Endothelial cell of umbilical vein (primary cell): Measurements from ENCODE around the gene DLL4. TPM values are rescaled to one million over a fixed set of nuclear protein-coding genes. Genes with fewer than 3 reads are reported as not detected.

ENCODE experiments used
- BruUV-seq: library from RNA; stranded (reverse); fragments of 400-500 nt; replicated peaks from 2 replicates; lab custom pipeline; 2021; lab: Mats Ljungman, UMichigan
- CTCF ChIA-PET: fragments of 300-600, 350-600 bp; sonication (Branson Sonifier 250); formaldehyde crosslinking; loops from one replicate; lab custom pipeline; 2021; ENCODE audit warnings: antibody characterized with exemption, inconsistent platforms; lab: Charles Lee
- POLR2A ChIA-PET: fragments of 300-600, 350-600 bp; sonication (Branson Sonifier 250); formaldehyde crosslinking; loops from one replicate; lab custom pipeline; 2021; ENCODE audit warnings: antibody characterized with exemption, inconsistent platforms; lab: Charles Lee
- DNase-seq: peaks from one replicate; pipeline ENCODE4 v3.0.0-alpha.2; 2011; ENCODE audit warnings: low read depth, low spot score
- FAIRE-seq: peaks from 2 replicates; lab custom pipeline; 2011; peaks lifted over from hg19 to GRCh38; lab: Jason Lieb, UNC
- H2AFZ ChIP-seq: 2 replicates; pipeline ENCODE4 v1.6.0; 2012; ENCODE audit warnings: low read depth, low read length, control low read depth, inconsistent platforms
- H3K27ac ChIP-seq: 2 replicates; pipeline ENCODE4 v1.5.1; 2011; ENCODE audit warnings: low read depth, mild to moderate bottlenecking, control low read depth, low read length, moderate library complexity; ENCODE audit not compliant: insufficient read depth
- H3K27me3 ChIP-seq, 2 experiments: 2 replicates each; pipeline versions ENCODE4 v1.6.0 to v1.6.1; 2011; ENCODE audit warnings: low read length in 2 of 2, mixed read lengths in 1 of 2; ENCODE audit not compliant: control insufficient read depth in 2 of 2, insufficient read depth in 2 of 2
- H3K36me3 ChIP-seq, 2 experiments: 2 replicates in 1 of 2; 3 replicates in 1 of 2; pipeline ENCODE4 v1.5.1; 2011; ENCODE audit warnings: low read length in 2 of 2, mild to moderate bottlenecking in 1 of 2, moderate library complexity in 1 of 2; ENCODE audit not compliant: control insufficient read depth in 2 of 2, insufficient read depth in 2 of 2; ENCODE audit errors: extremely low read depth in 1 of 2
- H3K4me1 ChIP-seq: 3 replicates; pipeline ENCODE4 v1.5.1; 2011; ENCODE audit warnings: mild to moderate bottlenecking, low read length; ENCODE audit not compliant: control insufficient read depth, insufficient read depth; ENCODE audit errors: extremely low read depth
- H3K4me2 ChIP-seq: 2 replicates; pipeline ENCODE4 v1.6.1; 2011; ENCODE audit warnings: low read length, control low read depth, mixed read lengths; ENCODE audit not compliant: insufficient read depth
- H3K4me3 ChIP-seq, 3 experiments: fragments of 200-600 bp in 1 of 3; sonication (generic), shearing (Covaris generic) in 1 of 3; replicated peaks in 1 of 3; 2 replicates each; pipeline ENCODE4 v1.5.1; 2011 to 2016; ENCODE audit warnings: control low read depth in 3 of 3, low read length in 3 of 3, mild to moderate bottlenecking in 2 of 3, inconsistent platforms in 1 of 3, low read depth in 1 of 3, moderate library complexity in 1 of 3; ENCODE audit not compliant: insufficient read depth in 1 of 3
- H3K79me2 ChIP-seq: 2 replicates; pipeline ENCODE4 v1.6.0; 2012; ENCODE audit warnings: low read length, inconsistent platforms; ENCODE audit not compliant: control insufficient read depth, insufficient read depth
- H3K9ac ChIP-seq: replicated peaks from 2 replicates; pipeline ENCODE3; 2011; ENCODE audit warnings: low read length, control low read depth; ENCODE audit not compliant: insufficient read depth; ENCODE audit errors: extremely low read depth
- H3K9me1 ChIP-seq: replicated peaks from 3 replicates; pipeline ENCODE4 v1.6.0; 2011; ENCODE audit warnings: mild to moderate bottlenecking, low read length; ENCODE audit not compliant: control insufficient read depth, insufficient read depth; ENCODE audit errors: extremely low read depth
- H3K9me3 ChIP-seq: replicated peaks from 2 replicates; pipeline ENCODE4 v1.5.1; 2012; ENCODE audit warnings: low read length, inconsistent platforms; ENCODE audit not compliant: control insufficient read depth, insufficient read depth
- H4K20me1 ChIP-seq: replicated peaks from 2 replicates; pipeline ENCODE3; 2011; ENCODE audit warnings: mild to moderate bottlenecking, low read length; ENCODE audit not compliant: control insufficient read depth, insufficient read depth; ENCODE audit errors: extremely low read depth
- EZH2 ChIP-seq: IDR thresholded peaks from 2 replicates; pipeline ENCODE4 v1.6.1; 2012; ENCODE audit warnings: borderline replicate concordance, low read depth, mild to moderate bottlenecking, moderate library complexity, low read length, inconsistent platforms; ENCODE audit not compliant: severe bottlenecking
- FOS ChIP-seq: IDR thresholded peaks from 2 replicates; pipeline ENCODE4 v1.6.1; 2011; ENCODE audit warnings: mild to moderate bottlenecking, low read length, moderate library complexity, borderline replicate concordance; ENCODE audit not compliant: insufficient read depth
- GATA2 ChIP-seq: IDR thresholded peaks from 2 replicates; pipeline ENCODE4 v1.7.0; 2011; ENCODE audit warnings: low read depth, mild to moderate bottlenecking, moderate library complexity, mixed read lengths, low read length; ENCODE audit not compliant: insufficient read length, insufficient read depth
- JUN ChIP-seq: IDR thresholded peaks from 2 replicates; pipeline ENCODE4 v1.6.1; 2011; ENCODE audit warnings: borderline replicate concordance, low read depth; ENCODE audit not compliant: insufficient read length, insufficient read depth
- MYC ChIP-seq: IDR thresholded peaks from one replicate; pipeline ENCODE4 v1.6.1; 2011; ENCODE audit warnings: mild to moderate bottlenecking, low read depth, low read length
- POLR2A ChIP-seq: IDR thresholded peaks from 2 replicates; pipeline ENCODE4 v1.6.1; 2012; ENCODE audit warnings: low read depth, mild to moderate bottlenecking, control low read depth, low read length
- POLR2AphosphoS5 ChIP-seq: IDR thresholded peaks from 2 replicates; pipeline ENCODE4 v1.6.1; 2012; ENCODE audit warnings: low read depth, mild to moderate bottlenecking, control low read depth, low read length, moderate library complexity; ENCODE audit not compliant: insufficient read depth
- dilution Hi-C: fragments of 300-500 bp; cut with MboI; formaldehyde crosslinking; loops from one replicate; pipeline ENCODE4 v1.15.0; 2019; ENCODE audit warnings: low sequenced_read_pairs; ENCODE audit not compliant: extremely low pct_ligation_motif_present
- intact Hi-C: fragments of 100-400 bp; cut with micrococcal nuclease; formaldehyde crosslinking; loops from one replicate; pipeline ENCODE4 v1.10.0; 2022
- polyA plus RNA-seq, 4 experiments: library from polyadenylated mRNA; depleted of rRNA in 3 of 4; stranded (reverse) in 3 of 4; unstranded in 1 of 4; fragments of >200 nt; gene quantifications; 2 replicates each; pipeline versions ENCODE4 v1.2.1 to v1.2.3, GENCODE V29; 2011 to 2012; ENCODE audit warnings: missing spikeins in 1 of 4
- small RNA-seq: library from RNA; depleted of rRNA; stranded (forward); fragments of <200 nt; gene quantifications from one replicate; pipeline ENCODE3, GENCODE V24; 2012; ENCODE audit warnings: low replicate concordance, low read depth; ENCODE audit not compliant: insufficient read depth, insufficient read length
- total RNA-seq: library from RNA; stranded (reverse); gene quantifications from 2 replicates; pipeline ENCODE4 v1.2.3, GENCODE V29; 2021
- TF ChIP-seq, protein P1 (sequence below), 2 donors: IDR thresholded peaks; 1 replicate in 1 of 2; 2 replicates in 1 of 2; pipeline ENCODE4 v1.5.1; 2011; ENCODE audit warnings: low read length in 2 of 2, mild to moderate bottlenecking in 2 of 2, moderate library complexity in 2 of 2, control low read depth in 1 of 2, inconsistent platforms in 1 of 2, low read depth in 1 of 2; ENCODE audit not compliant: insufficient read depth in 1 of 2; ENCODE audit errors: extremely low read depth in 1 of 2
- TF ChIP-seq, protein P2 (sequence below): IDR thresholded peaks from 2 replicates; pipeline ENCODE4 v1.6.1; 2011; ENCODE audit not compliant: insufficient read depth, insufficient read length

Gene DLL4
- total and polyA plus RNA-seq, 2 donors (not counting 3 experiments of a cell fraction or from before 2014, with no cell fraction given), result 55.2 to 57.8 TPM

DNA sequence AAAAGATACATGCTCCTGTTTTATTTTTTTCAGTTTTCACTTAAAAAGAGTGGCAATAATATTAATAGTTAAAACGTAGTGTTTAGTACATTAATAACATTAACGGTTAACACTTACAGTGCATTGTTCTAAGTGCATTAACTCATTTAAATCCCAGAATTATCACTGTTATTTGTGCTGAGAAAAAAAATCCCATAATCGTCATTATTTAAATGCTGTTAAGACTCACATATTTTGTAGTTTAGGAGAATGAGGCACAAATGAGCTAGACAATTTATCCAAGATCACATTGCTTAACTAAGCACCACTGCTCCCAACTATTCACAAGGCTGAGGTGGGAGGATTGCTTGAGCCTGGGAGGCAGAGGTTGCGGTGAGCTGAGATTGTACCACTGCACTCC lies 59.0 kb downstream of the DLL4 start:
- no peak for FAIRE-seq
- peaks cover 10 to 20% of the 10 kb centered on the region in 2 experiments for H3K36me3 ChIP-seq
- no peaks in the 10 kb centered on the region for H3K27me3 ChIP-seq
- no peaks in the 10 kb centered on the region for H3K79me2 ChIP-seq
- no TSS peak for BruUV-seq
- no peak overlapping the region for H3K27ac ChIP-seq
- H3K9me3 ChIP-seq, result no peaks in the 10 kb centered on the region
- H3K9ac ChIP-seq, result no peak overlapping the region
- TF ChIP-seq JUN (no peak), MYC (no peak), GATA2 (no peak), POLR2A (no peak), FOS (no peak), EZH2 (no peak), POLR2AphosphoS5 (no peak)
- TF ChIP-seq, protein P1, sequence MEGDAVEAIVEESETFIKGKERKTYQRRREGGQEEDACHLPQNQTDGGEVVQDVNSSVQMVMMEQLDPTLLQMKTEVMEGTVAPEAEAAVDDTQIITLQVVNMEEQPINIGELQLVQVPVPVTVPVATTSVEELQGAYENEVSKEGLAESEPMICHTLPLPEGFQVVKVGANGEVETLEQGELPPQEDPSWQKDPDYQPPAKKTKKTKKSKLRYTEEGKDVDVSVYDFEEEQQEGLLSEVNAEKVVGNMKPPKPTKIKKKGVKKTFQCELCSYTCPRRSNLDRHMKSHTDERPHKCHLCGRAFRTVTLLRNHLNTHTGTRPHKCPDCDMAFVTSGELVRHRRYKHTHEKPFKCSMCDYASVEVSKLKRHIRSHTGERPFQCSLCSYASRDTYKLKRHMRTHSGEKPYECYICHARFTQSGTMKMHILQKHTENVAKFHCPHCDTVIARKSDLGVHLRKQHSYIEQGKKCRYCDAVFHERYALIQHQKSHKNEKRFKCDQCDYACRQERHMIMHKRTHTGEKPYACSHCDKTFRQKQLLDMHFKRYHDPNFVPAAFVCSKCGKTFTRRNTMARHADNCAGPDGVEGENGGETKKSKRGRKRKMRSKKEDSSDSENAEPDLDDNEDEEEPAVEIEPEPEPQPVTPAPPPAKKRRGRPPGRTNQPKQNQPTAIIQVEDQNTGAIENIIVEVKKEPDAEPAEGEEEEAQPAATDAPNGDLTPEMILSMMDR (IDR thresholded peaks at IDR 0.05; ENCODE audit: extremely low read depth in 1 of 2, insufficient read depth in 1 of 2, low read depth in 1 of 2, low read length in 2 of 2), result no peak
- TF ChIP-seq, protein P2, sequence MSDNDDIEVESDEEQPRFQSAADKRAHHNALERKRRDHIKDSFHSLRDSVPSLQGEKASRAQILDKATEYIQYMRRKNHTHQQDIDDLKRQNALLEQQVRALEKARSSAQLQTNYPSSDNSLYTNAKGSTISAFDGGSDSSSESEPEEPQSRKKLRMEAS, result no peak
- CTCF ChIA-PET, result interaction anchor here (1.0 kb wide), 1 partner anchor 35 kb away, joined by 3 read pairs; the partner anchor contains the start of gene CHAC1
- H2AFZ ChIP-seq, result no peak overlapping the region
- intact Hi-C loops (no loop called here), dilution Hi-C loops (no loop called here)
- no peaks in the 10 kb centered on the region for H3K9me1 ChIP-seq
- DNase-seq, result no peak
- no peaks in the 10 kb centered on the region for H4K20me1 ChIP-seq
- H3K4me2 ChIP-seq, result no peak overlapping the region
- POLR2A ChIA-PET, result no interaction called here
- peaks cover 13% of the 10 kb centered on the region for H3K4me1 ChIP-seq
- no peak overlapping the region for H3K4me3 ChIP-seq

Small RNA genes lying within 50 kb of the gene (small RNA-seq; reads per million reads assigned to genes)
- not detected for gene ISCA1P4

Other genes with a start within 250 kb of the DLL4 start
- gene RAD51, start 234.2 kb upstream of the DLL4 start, total RNA-seq, result 29.7 and 30.9 TPM in 2 replicates
- 10.5 and 11.1 TPM in 2 replicates for gene RAD51, start 234.2 kb upstream of the DLL4 start, polyA plus RNA-seq
- gene RMDN3, start 174.1 kb upstream of the DLL4 start, total RNA-seq, result 35.9 and 37.2 TPM in 2 replicates
- 17.6 and 20.1 TPM in 2 replicates for gene RMDN3, start 174.1 kb upstream of the DLL4 start, polyA plus RNA-seq
- gene GCHFR, start 165.3 kb upstream of the DLL4 start, total RNA-seq, result 5.5 and 6.3 TPM in 2 replicates
- 14.2 and 17.0 TPM in 2 replicates for gene GCHFR, start 165.3 kb upstream of the DLL4 start, polyA plus RNA-seq
- gene C15orf62, start 159.4 kb upstream of the DLL4 start, total RNA-seq, result 0.38 and 0.44 TPM in 2 replicates
- 0.12 and 0.16 TPM in 2 replicates for gene C15orf62, start 159.4 kb upstream of the DLL4 start, polyA plus RNA-seq
- gene ZFYVE19, start 122.3 kb upstream of the DLL4 start, total RNA-seq, result 24.8 and 29.7 TPM in 2 replicates
- 47.2 and 55.4 TPM in 2 replicates for gene ZFYVE19, start 122.3 kb upstream of the DLL4 start, polyA plus RNA-seq
- gene DNAJC17, start 121.9 kb upstream of the DLL4 start, total RNA-seq, result 42.6 and 46.4 TPM in 2 replicates
- gene DNAJC17, start 121.9 kb upstream of the DLL4 start, polyA plus RNA-seq, result 30.7 and 43.2 TPM in 2 replicates
- not detected in 2 replicates for gene PPP1R14D, start 100.6 kb upstream of the DLL4 start, total RNA-seq
- gene PPP1R14D, start 100.6 kb upstream of the DLL4 start, polyA plus RNA-seq, result not detected in 2 replicates
- 3.6 and 4.2 TPM in 2 replicates for gene SPINT1, start 85.3 kb upstream of the DLL4 start, total RNA-seq
- gene SPINT1, start 85.3 kb upstream of the DLL4 start, polyA plus RNA-seq, result 4.1 and 4.9 TPM in 2 replicates
- 0.18 and 0.20 TPM in 2 replicates for gene RHOV, start 55.1 kb upstream of the DLL4 start, total RNA-seq
- 0.15 and 0.19 TPM in 2 replicates for gene RHOV, start 55.1 kb upstream of the DLL4 start, polyA plus RNA-seq
- gene VPS18, start 34.9 kb upstream of the DLL4 start, total RNA-seq, result 32.8 and 33.3 TPM in 2 replicates
- gene VPS18, start 34.9 kb upstream of the DLL4 start, polyA plus RNA-seq, result 29.3 and 34.1 TPM in 2 replicates
- 4.6 and 5.6 TPM in 2 replicates for gene CHAC1, start 24.1 kb downstream of the DLL4 start, total RNA-seq
- gene CHAC1, start 24.1 kb downstream of the DLL4 start, polyA plus RNA-seq, result 18.9 and 25.7 TPM in 2 replicates
- 22.9 and 29.1 TPM in 2 replicates for gene INO80, start 186.9 kb downstream of the DLL4 start, total RNA-seq
- 4.4 and 5.7 TPM in 2 replicates for gene INO80, start 186.9 kb downstream of the DLL4 start, polyA plus RNA-seq